Body of pancreas (tissue), 4 donors: Measurements from ENCODE around the gene ARL13B. TPM values are rescaled to one million over a fixed set of nuclear protein-coding genes. Genes with fewer than 3 reads are reported as not detected.

Source experiments
- ATAC-seq: fragments of 150-250 bp; one replicate; pipeline ENCODE4 v1.9.1; 2016
- DNase-seq, 4 donors: peaks; one replicate each; pipeline ENCODE4 v3.0.0-alpha.2; 2019
- H3K27ac ChIP-seq, 4 donors: fragments of 200-600 bp; sonication (generic); 1 replicate in 3 of 4; 2 replicates in 1 of 4; pipeline versions ENCODE4 v1.5.1 to v1.6.1; 2016 to 2019; ENCODE audit warnings: mild to moderate bottlenecking in 1 of 4, mixed read lengths in 1 of 4, moderate library complexity in 1 of 4
- H3K27me3 ChIP-seq, 2 donors: fragments of 200-600 bp; sonication (generic); one replicate each; pipeline ENCODE4 v1.6.0; 2016; ENCODE audit warnings: mild to moderate bottlenecking in 1 of 2
- H3K36me3 ChIP-seq, 2 donors: fragments of 200-600 bp; sonication (generic); replicated peaks in 1 of 2; 2 replicates each; pipeline ENCODE4 v1.5.1; 2016; ENCODE audit warnings: low read depth in 2 of 2; ENCODE audit not compliant: insufficient read depth in 1 of 2
- H3K4me1 ChIP-seq: fragments of 200-600 bp; sonication (generic); one replicate; pipeline ENCODE4 v1.6.0; 2016
- H3K4me3 ChIP-seq, 2 donors: fragments of 200-600 bp; sonication (generic); 1 replicate in 1 of 2; 2 replicates in 1 of 2; pipeline ENCODE4 v1.5.1; 2016 to 2019
- H3K9me3 ChIP-seq, 3 donors: fragments of 200-600 bp; sonication (generic); 1 replicate in 2 of 3; 2 replicates in 1 of 3; pipeline ENCODE4 v1.5.1; 2016
- CTCF ChIP-seq, 7 experiments: fragments of 450-650 bp in 4 of 7; fragments of 200-600 bp in 3 of 7; sonication (generic) in 3 of 7; IDR thresholded peaks; one replicate each; pipeline ENCODE4 v1.5.1; 2016 to 2019; ENCODE audit warnings: antibody characterized with exemption in 7 of 7
- POLR2A ChIP-seq, 3 donors: fragments of 450-650 bp; IDR thresholded peaks; one replicate each; pipeline ENCODE4 v1.6.1; 2016; ENCODE audit warnings: antibody characterized with exemption in 3 of 3, mild to moderate bottlenecking in 2 of 3
- WGBS, 2 donors: methylation state at CpG; one replicate each; pipeline ENCODE4 v1.1.5; 2017; 5-methylcytosine and 5-hydroxymethylcytosine counted together
- intact Hi-C: fragments of 100-400 bp; cut with DNase I; formaldehyde crosslinking; loops from one replicate; pipeline ENCODE4 v1.15.1; 2023
- total RNA-seq, 2 donors: library from RNA; depleted of rRNA; stranded (reverse); fragments of >200 nt; gene quantifications; one replicate each; pipeline ENCODE4 v1.1.0, GENCODE V29; 2016

The ARL13B gene
- total RNA-seq, 2 donors from 2014 or later = 6.7 to 10.5 TPM

DNA sequence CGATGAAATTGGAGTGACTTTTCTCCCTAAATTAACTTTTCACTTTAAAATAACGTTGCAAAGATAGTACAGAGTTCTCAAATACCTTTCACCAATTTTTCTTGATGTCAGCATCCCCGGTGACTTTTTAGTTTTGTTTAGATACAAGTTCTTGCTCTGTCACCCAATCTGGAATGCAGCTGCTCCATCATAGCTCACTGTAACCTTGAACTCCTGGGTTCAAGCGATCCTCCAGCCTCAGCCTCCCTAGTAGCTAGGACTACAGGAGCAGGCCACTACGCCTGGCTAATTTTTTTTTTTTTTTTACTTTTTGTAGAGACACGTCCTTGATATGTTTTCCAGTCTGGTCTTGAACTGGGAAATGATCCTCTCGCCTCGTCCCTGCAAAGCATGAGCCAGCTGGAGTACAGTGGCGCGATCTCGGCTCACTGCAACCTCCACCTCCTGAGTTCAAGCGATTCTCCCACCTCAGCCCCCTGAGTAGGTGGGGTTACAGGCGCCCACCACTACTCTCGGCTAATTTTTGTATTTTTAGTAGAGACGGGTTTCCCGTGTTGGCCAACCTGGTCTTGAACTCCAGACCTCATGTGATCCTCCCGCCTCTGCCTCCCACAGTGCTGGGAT, 83.7 kb downstream of the ARL13B start:
- Histone ChIP-seq H3K27ac (peak overlapping the region; percentile 79 to 97 (median 88)), H3K4me3 (peak overlapping the region; percentile 42 to 51), H3K9me3 (no peaks in the 10 kb centered on the region), H3K4me1 (peaks cover 39% of the 10 kb centered on the region), H3K27me3 (no peaks in the 10 kb centered on the region), H3K36me3 (peaks cover 0 to 2% of the 10 kb centered on the region in 2 donors)
- DNase-seq (no peak), ATAC-seq (no peak)
- intact Hi-C loops = loop anchor here (10.0 kb wide), 1 partner anchor 89 kb away; the partner anchor contains the start of gene PROS1
- 45 to 51% methylated on average over 17 of the region's 17 CpGs for WGBS, 2 donors
- TF ChIP-seq CTCF (IDR thresholded peaks at IDR 0.05) (no peak), POLR2A (IDR thresholded peaks at IDR 0.05) (no peak)

DNA sequence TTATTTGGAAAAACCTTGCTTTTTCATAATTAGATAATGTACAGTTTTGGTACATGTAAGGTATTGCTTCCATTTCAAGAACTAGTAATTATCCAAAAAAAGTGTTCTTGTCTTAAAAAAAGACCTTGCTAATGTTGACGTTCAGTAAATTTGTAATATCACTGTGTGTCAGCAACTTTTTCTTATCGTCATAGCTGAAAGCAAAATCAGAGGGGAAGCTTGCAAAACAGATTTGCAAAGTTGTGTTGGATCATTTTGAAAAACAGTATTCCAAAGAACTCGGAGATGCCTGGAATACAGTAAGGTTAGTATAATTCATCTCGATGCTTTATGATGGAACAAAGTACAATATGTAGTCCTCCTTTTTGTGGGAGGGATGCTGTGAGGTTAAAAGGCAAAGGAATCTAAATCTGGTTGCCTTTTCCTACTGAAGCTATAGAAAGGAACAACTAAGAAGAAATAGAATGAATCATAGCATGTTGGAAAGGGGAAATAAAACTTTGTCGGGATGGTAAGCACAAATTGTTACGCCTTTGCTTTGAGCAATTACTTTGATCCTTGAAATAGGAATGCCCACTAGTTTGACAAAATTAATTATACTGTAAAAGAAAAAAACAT, 84.4 kb downstream of the ARL13B start:
- ATAC-seq = no peak
- Histone ChIP-seq H3K27me3 (no peaks in the 10 kb centered on the region), H3K9me3 (no peaks in the 10 kb centered on the region), H3K4me1 (peaks cover 39% of the 10 kb centered on the region), H3K27ac (no peak overlapping the region), H3K4me3 (no peak overlapping the region), H3K36me3 (peaks cover 0 to 2% of the 10 kb centered on the region in 2 donors)
- no peak for DNase-seq
- 68 to 76% methylated on average over 6 of the region's 6 CpGs for WGBS, 2 donors
- intact Hi-C loops = loop anchor here (10.0 kb wide), 1 partner anchor 90 kb away; the partner anchor contains the start of gene PROS1
- TF ChIP-seq CTCF (IDR thresholded peaks at IDR 0.05) (no peak), POLR2A (IDR thresholded peaks at IDR 0.05) (no peak)

GRCh38 chr3:94065122-94065521, 85.2 kb downstream of the ARL13B start:
- no peak for TF ChIP-seq POLR2A (IDR thresholded peaks at IDR 0.05)
- no peak for TF ChIP-seq CTCF (IDR thresholded peaks at IDR 0.05)
- no peaks in the 10 kb centered on the region for H3K27me3 ChIP-seq
- DNase-seq = no peak
- H3K9me3 ChIP-seq = no peaks in the 10 kb centered on the region
- H3K4me1 ChIP-seq = peaks cover 39% of the 10 kb centered on the region
- H3K27ac ChIP-seq = no peak overlapping the region
- intact Hi-C loops = loop anchor here (10.0 kb wide), 1 partner anchor 90 kb away; the partner anchor contains the start of gene PROS1
- 48 to 57% methylated on average over 1 of the region's 1 CpG for WGBS, 2 donors
- no peak overlapping the region for H3K4me3 ChIP-seq
- peaks cover 0 to 2% of the 10 kb centered on the region in 2 donors for H3K36me3 ChIP-seq
- ATAC-seq = no peak

GRCh38 chr3:94065819-94066480, 86.0 kb downstream of the ARL13B start:
- Histone ChIP-seq H3K36me3 (no peaks in the 10 kb centered on the region), H3K9me3 (no peaks in the 10 kb centered on the region), H3K27ac (no peak overlapping the region), H3K4me3 (no peak overlapping the region), H3K4me1 (peaks cover 39% of the 10 kb centered on the region), H3K27me3 (no peaks in the 10 kb centered on the region)
- DNase-seq (no peak), ATAC-seq (no peak)
- TF ChIP-seq POLR2A (IDR thresholded peaks at IDR 0.05) (no peak), CTCF (IDR thresholded peaks at IDR 0.05) (no peak)
- 88% methylated on average over 1 of the region's 1 CpG for WGBS, 2 donors
- intact Hi-C loops = loop anchor here (10.0 kb wide), 1 partner anchor 91 kb away; the partner anchor contains the start of gene PROS1
